ENCODE results near the gene APLF.
"Not testable (repeated sequence)": the region's sequence is repeated elsewhere in the genome, so short reads cannot be mapped to it uniquely, and the experiment has no call there.

The APLF gene

DNA sequence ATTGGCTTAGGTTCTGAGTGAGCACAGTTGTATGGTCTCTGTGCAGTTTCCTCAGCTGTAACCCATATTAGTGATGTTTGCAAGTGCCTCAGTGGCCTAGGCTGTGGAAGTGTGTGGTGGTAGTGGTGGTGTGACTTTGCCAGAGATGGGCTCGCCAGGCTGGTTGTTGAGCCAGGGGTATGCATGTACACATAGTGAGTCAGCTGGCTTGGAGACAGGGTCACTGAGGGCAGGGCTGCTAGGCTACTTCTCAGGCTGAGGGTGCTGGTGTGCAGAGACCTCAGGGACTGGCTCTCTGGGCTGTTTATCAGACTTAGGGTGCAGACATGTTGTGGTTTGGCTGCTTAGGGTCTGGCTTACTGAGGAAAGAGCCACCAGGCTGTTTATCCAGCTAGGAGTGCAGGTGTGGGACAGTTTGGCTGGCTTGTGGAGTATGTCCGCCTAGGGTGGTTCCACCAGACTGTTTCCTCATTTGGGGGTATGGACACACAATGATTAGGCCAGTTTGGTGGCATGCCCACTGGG lies 15.0 kb downstream of the APLF start:
- DNase-seq, result no peak

DNA sequence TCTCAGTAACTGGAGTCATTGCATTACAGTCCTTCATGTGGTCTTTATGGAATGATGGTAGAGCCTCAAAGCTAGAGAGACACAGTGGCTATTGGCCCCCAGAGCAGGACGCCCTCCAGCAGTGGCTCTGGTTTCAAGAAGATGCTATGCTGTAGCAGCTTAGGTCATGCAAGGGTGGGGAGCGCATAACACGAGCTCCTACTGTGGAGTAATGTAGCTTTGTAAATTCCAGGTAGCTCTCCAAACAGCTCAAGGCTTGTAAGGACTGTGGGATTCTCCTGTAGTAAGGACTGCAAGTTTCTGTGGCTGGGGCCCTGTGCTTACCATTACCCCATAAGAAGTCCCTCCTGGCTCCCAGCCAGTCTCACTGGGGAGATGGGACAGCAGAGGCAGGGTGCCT lies 15.6 kb downstream of the APLF start:
- no peak for DNase-seq

DNA sequence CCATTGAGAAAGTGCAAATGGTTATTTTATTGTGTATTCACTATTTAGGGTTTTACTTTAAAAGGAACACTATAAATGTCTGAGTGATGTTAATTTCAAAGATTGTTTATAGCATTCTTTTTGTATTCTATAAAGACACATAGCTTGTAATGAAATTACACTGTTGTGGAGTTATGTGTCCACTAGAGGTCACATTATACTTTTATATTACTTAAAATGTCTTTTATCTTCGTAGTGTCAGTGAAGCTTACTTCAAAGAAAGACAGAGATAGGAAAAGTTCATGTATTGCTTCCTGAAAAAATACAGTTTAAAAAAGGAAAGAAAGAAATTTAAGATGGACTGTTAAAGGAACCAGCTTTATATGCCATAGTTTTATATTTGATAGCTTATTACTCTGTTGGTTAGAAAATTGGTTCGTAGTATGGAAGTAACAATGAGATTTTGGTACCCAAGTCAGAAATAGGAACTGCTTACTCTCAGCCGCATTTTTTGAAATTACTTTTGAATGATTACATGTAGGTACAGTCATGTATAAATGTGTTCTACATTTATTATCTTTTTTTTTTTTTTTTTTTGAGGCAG lies 20.5 kb downstream of the APLF start:
- peak; percentile 21 to 70 for DNase-seq

DNA sequence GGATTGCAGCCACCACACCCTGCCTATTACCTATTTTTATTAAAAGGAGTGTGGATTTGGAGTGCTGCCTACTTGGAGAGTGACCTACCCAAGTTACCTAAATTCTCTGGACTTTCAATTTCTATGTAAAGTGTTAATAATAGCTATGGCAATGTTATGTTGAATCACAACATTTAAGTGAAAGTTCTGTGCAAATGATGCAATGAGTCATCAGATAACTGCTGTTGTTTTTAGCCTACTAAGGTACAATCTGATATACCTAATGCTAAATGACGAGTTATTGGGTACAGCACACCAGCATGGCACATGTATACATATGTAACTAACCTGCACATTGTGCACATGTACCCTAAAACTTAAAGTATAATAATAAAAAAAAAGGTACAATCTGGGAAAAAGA lies 21.2 kb downstream of the APLF start:
- DNase-seq, result not testable (repeated sequence)

DNA sequence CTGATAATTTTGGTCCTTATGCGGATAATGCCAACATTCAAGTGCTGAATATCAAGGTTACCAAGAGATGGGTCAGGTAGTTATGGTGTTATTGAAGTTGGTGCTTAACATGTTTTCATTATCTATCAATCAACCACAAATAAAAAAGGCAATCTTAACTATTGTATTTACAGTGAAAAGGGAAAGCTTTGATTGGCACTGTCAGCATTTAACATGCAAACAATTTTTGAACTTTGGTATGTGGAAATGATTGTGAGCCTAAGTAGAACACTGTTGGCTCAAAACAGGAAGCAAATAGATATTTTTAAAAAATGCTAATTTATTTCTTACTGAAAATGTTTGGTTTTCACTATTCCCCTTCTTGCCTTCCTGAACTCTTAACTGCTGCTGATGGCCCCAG lies 21.9 kb downstream of the APLF start:
- DNase-seq, result no peak

DNA sequence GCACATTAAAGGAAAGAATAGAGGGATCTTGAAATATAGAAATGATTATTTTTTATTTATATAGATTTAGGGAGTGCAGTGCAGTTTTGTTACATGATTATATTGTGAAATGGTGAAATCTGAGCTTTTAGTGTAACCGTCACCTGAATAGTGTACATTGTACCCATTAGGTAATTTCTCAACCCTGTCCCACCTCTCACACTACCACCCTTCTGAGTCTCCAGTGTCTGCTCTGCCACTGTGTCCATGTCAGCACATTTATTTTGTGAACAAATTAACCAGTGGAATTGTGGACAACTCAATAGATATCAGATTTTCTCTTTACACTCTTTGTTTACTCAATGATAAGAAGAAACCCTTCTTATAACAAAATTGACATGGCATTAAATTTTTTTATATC lies 24.2 kb downstream of the APLF start:
- DNase-seq, result no peak

DNA sequence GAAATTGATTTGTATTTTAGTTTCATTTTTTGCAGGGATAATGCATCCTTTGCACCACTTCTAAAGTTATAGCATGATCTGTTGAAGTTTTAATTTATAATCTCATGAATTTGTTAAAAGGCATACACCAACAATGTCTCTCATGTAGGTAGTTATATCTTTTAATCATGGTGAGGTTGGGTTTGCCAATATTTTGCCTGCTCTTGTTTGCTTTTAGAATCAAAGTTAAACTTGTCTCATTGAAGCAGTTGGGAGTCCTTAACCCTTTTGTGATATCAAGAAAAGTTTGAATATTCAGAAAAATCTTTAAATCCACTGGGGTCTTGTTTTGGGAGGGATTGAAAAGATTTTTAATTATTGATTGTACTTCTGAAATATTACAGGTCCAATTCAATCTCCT lies 31.7 kb downstream of the APLF start:
- DNase-seq, result no peak

DNA sequence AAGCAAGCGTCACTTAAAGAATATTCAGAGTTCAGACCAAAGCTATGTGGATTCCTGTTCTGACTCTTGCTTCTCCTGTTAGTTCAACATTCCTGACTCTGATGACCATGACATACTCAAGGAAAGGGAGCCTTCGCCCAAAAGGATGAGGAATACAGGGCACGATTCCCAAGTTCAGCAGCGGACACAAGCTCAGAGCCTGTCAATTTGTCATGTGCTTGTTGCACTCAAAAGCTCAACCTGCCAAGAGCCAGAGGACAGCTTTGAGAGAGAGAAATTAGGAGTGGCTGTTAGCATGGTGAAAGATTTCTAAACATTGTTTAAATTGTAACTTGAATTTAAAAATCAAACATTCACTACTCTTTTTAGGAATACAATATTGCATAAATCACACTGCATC lies 33.3 kb downstream of the APLF start:
- DNase-seq, result no peak

DNA sequence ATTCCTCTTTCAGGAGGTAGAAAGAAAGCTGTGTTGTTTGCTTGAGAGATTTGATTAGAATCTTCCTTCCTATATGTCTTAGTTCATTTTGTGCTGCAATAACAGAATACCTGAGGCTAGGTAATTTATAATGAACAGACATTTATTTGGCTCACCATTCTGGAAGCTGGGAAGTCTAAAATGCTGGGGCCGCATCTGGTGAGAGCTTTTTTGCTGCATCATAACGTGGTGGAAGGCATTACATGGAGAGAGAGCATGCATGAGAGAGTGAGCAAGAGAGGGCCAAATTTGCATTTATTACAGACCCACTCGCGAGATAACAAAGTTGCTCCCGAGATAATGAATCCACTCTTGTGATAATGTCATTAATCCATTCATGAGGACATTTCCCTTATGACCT lies 34.4 kb downstream of the APLF start:
- no peak for DNase-seq

DNA sequence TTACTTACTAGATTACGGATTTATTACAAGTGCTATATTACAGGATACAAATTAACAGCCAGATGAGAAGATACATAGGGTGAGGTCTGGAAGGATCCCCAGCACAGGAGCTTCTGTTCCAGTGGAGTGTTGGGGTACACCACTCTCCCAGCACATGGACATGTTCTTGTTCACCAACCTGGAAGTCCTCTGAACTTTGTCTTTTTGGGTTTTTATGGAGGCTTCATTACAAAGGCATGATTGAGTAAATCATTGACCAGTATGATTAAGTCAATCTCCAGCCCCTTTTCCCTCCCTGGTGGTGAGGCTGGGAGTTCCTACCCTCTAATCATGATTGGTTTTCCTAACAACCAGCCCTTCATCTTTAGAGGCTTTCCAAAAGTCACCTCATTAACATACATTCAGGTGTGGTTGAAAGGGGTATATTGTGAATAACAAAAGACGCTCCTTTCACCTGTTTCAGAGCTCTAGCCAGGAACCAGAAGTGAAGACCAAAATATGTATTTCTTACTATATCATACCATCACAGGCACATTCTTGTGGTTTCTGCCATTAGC lies 38.3 kb downstream of the APLF start:
- DNase-seq, result no peak

DNA sequence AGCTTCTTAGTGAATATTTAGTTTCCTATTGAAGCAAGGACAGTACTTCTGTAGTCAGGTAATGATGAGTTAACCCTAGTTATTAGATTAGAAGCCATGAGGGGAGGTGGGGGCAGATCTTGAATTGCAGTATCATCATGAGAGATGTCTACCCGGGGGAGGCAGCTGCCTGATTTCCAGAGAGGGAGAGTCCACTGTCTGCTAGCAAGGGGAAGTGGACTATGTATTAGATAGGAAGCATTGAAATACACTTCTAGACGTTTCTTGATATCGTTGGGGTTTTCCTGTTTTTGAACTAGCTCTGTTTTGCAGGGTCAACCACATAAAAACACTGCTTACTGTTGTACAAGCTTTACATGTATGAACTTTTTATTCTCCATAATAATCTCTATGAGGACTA lies 38.8 kb downstream of the APLF start:
- no peak for DNase-seq

DNA sequence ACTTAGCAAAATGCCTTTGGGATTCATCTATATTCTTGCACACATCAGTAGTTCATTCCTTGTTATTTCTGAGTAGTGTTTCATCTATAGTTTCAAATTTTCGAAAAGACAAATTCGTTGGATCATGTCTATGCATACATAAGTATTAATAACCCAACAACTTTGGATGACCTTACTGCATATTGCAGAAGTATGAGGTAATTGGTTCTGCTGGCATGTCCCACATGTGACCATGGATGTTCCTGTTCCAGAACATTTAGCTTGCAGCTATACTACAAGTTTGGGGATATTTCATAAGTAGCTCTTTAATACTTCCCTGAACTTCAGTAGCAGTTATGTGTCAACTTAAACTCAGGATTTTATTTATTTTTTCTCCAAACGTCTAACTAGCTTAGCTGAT lies 44.9 kb downstream of the APLF start:
- DNase-seq, result no peak

DNA sequence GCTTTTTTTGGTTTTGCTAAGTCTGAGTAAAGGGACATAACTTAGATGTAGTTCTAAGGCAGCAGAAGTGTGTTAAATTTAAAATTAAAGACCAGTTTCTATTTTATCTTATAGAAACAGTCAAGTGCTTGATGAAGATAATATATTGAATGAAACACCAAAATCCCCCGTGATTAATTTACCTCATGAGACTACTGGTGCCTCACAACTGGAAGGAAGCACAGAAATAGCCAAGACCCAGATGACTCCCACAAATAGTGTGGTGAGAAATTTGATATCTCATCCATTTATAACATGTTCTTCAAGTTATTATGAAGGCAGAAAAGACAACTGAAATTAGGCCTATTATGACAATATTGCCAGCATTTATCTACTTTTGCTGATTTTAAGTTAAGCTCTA lies 45.6 kb downstream of the APLF start:
- no peak for DNase-seq

DNA sequence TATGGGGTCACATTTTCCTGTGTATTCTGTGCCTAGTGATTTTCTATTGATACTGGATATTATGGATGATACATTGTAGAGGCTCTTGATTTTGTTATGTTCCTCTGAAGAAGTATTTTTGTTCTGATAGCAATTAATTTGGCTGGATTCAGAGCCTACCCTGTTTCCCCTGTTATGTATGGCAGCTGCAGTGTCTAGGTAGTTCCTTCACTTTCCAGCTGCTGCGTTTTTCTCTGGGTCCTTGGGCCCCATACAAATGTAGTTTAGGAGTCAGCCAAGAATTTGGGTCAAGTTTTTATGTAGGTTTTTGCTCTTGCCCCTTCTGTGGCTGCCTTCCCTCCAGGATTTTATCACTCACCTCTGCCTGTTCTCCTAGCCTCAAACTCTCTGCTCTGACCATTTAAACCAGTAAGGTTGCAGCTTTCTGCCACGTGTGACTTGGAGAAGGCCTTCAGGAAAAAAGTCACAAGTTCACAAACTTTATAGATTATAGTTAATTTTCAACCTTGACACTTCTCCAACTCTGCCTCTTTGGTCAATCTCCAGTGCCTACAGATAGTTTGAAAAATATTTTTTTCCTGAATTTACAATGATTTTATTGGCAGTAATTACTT lies 47.0 kb downstream of the APLF start:
- DNase-seq, result no peak

DNA sequence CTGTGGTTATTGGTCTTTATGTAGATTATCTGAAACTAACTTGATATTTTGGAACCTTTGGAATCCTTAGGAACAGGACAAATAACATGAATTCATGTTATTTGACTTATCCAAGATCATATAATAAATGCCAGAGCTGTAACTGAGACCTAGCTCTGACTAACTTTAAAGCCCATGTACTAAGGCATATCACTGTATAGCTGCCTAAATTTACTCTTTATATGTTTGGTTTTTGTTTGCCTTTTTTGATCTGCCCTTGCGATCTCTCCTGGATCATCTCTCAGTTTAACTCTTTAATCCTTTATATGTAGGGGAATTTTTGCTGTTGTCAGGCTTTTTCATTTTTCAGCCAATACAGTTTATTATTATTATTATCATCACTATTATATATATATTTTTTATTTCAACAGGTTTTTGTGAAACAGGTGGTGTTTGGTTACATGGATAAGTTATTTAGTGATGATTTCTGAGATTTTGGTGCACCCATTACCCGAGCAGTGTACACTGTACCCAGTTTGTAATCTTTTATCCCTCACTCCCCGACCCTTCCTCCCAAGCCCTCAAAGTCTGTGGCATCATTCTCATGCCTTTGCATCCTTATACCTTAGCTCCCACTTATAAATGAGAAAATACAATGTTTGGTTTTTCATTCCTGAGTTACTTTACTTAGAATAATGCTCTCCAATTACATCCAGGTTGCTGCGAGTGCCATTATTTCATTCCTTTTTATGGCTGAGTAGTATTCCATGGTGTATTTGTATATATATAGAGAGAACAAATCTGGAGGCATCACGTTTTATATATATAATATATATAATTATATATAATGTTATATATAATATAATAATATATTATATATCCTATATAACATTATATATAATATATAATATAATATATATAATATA lies 48.9 kb downstream of the APLF start:
- no peak for DNase-seq

DNA sequence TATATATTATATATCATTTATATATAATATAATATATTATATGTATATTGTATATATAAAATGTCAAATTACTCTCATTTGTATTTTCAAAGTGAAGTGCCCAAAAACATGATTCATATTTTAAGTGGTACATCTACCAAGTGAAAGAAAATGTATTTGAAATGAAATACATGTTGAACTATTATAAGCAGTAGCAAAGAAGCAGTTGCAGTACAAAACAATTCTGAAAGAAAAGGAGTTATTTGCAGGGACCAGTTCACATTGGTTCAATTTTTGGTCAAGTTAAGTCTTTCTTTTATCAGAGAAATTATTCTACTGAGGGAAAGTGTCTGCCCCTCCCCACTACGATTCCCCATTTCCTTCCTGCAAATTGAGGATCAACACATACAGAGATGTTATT lies 51.9 kb downstream of the APLF start:
- DNase-seq, result peak; percentile 3 to 7

DNA sequence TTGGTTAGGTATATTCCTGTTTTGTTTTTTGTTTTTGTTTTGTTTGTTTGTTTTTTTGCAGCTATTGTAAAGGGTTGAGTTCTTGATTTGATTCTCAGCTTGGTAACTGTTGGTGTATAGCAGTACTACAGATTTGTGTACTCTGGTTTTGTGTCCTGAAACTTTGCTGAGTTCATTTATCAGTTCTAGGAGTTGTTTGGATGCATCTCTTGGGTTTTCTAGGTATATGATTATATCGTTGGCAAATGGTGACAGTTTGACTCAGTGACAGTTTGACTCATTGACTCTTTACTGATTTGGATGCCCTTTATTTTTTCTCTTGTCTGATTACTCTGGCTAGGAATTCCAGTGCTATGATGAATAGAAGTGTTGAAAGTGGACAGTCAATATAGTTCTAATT lies 53.7 kb downstream of the APLF start:
- DNase-seq, result no peak

DNA sequence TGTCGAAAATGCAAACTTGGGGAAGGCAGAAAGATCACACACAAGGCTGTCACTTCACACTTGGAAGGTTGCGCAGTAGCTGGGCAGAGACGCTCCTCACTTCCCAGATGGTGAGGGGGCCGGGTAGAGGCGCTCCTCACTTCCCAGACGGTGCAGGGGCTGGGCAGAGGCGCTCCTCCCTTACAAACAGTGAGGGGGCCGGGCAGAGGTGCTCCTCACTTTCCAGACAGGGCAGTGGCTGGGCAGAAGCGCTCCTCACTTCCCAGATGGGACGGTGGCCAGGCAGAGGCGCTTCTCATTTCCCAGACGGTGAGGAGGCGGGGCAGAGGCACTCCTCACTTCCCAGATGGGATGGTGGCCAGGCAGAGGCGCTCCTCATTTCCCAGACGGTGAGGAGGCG lies 59.6 kb downstream of the APLF start:
- DNase-seq, result not testable (repeated sequence)

DNA sequence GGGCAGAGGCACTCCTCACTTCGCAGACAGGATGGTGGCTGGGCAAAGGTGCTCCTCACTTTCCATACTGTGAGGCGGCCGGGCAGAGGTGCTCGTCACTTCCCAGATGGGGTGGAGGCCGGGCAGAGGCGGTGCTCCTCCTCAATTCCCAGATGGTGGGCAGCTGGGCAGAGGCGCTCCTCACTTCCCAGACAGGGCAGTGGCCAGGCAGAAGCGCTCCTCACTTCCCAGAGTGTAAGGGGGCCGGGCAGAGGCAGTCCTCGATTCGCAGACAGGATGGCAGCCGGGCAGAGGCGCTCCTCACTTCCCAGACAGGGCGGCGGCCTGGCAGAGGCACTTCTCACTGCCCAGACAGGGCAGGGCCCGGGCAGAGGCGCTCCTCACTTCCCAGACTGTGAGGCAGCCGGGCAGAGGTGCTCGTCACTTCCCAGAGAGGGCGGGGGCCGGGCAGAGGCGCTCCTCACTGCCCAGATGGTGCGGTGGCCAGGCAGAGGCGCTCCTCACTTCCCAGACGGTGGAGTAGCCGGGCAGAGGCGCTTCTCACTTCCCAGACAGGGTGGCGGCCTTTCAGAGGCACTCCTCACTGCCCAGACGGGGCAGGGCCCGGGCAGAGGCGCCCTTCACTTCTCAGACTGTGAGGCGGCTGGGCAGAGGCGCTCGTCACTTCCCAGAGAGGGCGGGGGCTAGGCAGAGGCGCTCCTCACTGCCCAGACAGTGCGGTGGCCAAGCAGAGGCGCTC lies 60.1 kb downstream of the APLF start:
- not testable (repeated sequence) for DNase-seq

DNA sequence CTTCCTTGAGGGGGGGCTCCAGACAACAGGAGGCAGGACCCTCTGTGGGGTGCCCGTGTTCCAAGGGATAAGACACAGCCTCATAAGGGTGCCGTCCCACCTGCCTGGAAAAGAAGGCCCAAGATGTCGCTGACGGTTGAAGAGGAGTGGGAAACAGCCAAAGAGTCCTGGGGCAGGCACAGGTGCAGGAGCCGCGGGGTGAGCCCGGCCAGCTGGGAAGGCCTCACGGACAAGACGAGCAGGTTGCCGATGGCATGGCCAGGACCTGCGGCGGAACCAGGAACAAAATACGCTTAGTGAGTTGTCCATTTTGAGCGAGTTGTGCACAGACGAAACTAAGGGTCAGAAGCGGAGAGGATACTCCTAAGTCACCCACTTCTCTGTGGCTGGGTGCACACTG lies 61.8 kb downstream of the APLF start:
- DNase-seq, result not testable (repeated sequence)

DNA sequence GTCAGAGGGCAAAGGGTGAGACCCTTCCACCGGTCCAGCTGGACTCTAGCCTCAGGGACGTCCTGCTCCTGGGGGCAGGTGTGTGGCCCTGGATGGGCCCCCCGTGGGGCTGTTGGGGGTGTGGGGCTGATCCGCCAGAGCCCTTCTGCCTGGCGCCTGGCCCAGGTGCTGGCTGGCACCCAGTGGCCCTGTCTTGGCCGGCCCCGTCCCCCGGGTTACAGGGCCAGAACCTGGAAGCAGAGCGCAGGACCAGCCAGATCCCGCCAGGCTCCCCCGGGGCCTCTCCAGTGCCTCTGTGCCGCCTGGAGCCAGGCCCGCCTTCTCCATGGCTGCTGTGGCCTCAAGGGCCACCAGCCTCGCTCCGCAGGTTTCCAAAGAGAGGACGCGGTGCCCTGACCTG lies 62.3 kb downstream of the APLF start:
- not testable (repeated sequence) for DNase-seq

DNA sequence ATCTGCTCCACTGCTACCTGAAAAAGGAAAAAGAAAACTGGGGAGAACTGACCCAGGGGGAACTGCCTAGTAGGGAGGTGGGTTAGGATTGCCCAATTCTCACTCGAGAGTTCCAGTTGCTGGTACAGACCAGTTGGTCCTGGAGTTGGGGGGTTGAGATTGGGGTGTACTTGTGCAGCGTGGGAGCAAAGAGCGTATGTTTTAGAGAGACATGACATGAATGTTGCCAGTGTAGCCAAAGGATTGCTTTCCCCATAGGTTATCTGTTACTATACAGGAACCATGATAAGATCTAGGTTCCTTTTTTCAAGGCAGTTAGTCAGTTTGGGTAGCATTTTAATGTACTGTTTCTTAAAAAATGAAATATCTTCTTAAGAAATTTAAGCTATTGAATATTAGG lies 68.6 kb downstream of the APLF start:
- DNase-seq, result no peak

DNA sequence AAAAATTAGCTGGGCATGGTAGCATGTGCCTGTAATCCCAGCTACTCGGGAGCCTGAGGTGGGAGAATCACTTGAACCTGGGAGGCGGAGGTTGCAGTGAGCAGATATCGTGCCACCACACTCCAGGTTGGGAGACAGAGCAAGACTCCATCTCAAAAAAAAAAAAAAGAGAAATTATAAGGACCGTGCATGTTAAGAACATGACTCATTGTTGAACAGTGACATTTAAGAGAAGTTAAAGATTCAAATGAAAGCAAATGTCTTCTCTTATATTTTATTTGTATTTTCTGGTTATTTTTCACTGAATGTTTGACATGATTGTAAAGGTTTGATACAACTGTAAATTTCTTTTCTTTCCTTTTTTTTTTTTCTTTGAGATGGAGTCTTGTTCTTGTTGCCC lies 69.6 kb downstream of the APLF start:
- DNase-seq, result no peak

All from NCI-H526 (cell line).